ENCODE results near the gene WDR88.
"Not testable (repeated sequence)": the region's sequence is repeated elsewhere in the genome, so short reads cannot be mapped to it uniquely, and the experiment has no call there.

WDR88 gene

GRCh38 chr19:33129901-33130300, 2.0 kb upstream of the WDR88 start:
- DNase-seq (ENCODE audit: low read depth in 1 of 2, low spot score in 1 of 2) = no peak

- no peak for DNase-seq (ENCODE audit: low read depth in 1 of 2, low spot score in 1 of 2)
Measured at GRCh38 chr19:33130433-33130832, 1.5 kb upstream of the WDR88 start.

GRCh38 chr19:33132425-33132824, 511 bp downstream of the WDR88 start:
- DNase-seq (ENCODE audit: low read depth in 1 of 2, low spot score in 1 of 2) = no peak

- DNase-seq (ENCODE audit: low read depth in 1 of 2, low spot score in 1 of 2) = no peak
Measured at GRCh38 chr19:33133438-33134031, 1.6 kb downstream of the WDR88 start.

- DNase-seq (ENCODE audit: low read depth in 1 of 2, low spot score in 1 of 2) = peak; percentile 9 to 39
Measured at GRCh38 chr19:33134571-33135041, 2.7 kb downstream of the WDR88 start.

GRCh38 chr19:33139165-33139564, 7.3 kb downstream of the WDR88 start:
- DNase-seq (ENCODE audit: low read depth in 1 of 2, low spot score in 1 of 2) = no peak

- peak in 1 of 2 donors; percentile 50 for DNase-seq (ENCODE audit: low read depth in 1 of 2, low spot score in 1 of 2)
Measured at GRCh38 chr19:33143897-33144405, 12.0 kb downstream of the WDR88 start.

- DNase-seq (ENCODE audit: low read depth in 1 of 2, low spot score in 1 of 2) = no peak
Measured at GRCh38 chr19:33146209-33146608, 14.3 kb downstream of the WDR88 start.

GRCh38 chr19:33147538-33147937, 15.6 kb downstream of the WDR88 start:
- DNase-seq (ENCODE audit: low read depth in 1 of 2, low spot score in 1 of 2) = no peak

GRCh38 chr19:33150852-33151518, 19.1 kb downstream of the WDR88 start:
- DNase-seq (ENCODE audit: low read depth in 1 of 2, low spot score in 1 of 2) = no peak

- no peak for DNase-seq (ENCODE audit: low read depth in 1 of 2, low spot score in 1 of 2)
Measured at GRCh38 chr19:33152176-33152575, 20.3 kb downstream of the WDR88 start.

GRCh38 chr19:33152625-33153024, 20.7 kb downstream of the WDR88 start:
- not testable (repeated sequence) for DNase-seq (ENCODE audit: low read depth in 1 of 2, low spot score in 1 of 2)

- DNase-seq (ENCODE audit: low read depth in 1 of 2, low spot score in 1 of 2) = not testable (repeated sequence)
Measured at GRCh38 chr19:33154313-33154712, 22.4 kb downstream of the WDR88 start.

- DNase-seq (ENCODE audit: low read depth in 1 of 2, low spot score in 1 of 2) = no peak
Measured at GRCh38 chr19:33156334-33156733, 24.4 kb downstream of the WDR88 start.

- DNase-seq (ENCODE audit: low read depth in 1 of 2, low spot score in 1 of 2) = no peak
Measured at GRCh38 chr19:33157906-33158305, 26.0 kb downstream of the WDR88 start.

- no peak for DNase-seq (ENCODE audit: low read depth in 1 of 2, low spot score in 1 of 2)
Measured at GRCh38 chr19:33158365-33158764, 26.5 kb downstream of the WDR88 start.

GRCh38 chr19:33159149-33159548, 27.2 kb downstream of the WDR88 start:
- no peak for DNase-seq (ENCODE audit: low read depth in 1 of 2, low spot score in 1 of 2)

- no peak for DNase-seq (ENCODE audit: low read depth in 1 of 2, low spot score in 1 of 2)
Measured at GRCh38 chr19:33159893-33160292, 28.0 kb downstream of the WDR88 start.

- DNase-seq (ENCODE audit: low read depth in 1 of 2, low spot score in 1 of 2) = no peak
Measured at GRCh38 chr19:33161201-33161600, 29.3 kb downstream of the WDR88 start.

GRCh38 chr19:33163481-33163880, 31.6 kb downstream of the WDR88 start:
- DNase-seq (ENCODE audit: low read depth in 1 of 2, low spot score in 1 of 2) = no peak

- not testable (repeated sequence) for DNase-seq (ENCODE audit: low read depth in 1 of 2, low spot score in 1 of 2)
Measured at GRCh38 chr19:33166037-33166436, 34.1 kb downstream of the WDR88 start.

GRCh38 chr19:33167438-33167837, 35.5 kb downstream of the WDR88 start:
- no peak for DNase-seq (ENCODE audit: low read depth in 1 of 2, low spot score in 1 of 2)

GRCh38 chr19:33168528-33168927, 36.6 kb downstream of the WDR88 start:
- no peak for DNase-seq (ENCODE audit: low read depth in 1 of 2, low spot score in 1 of 2)

Data from activated CD4-positive, alpha-beta T cell treated with anti-CD3 and anti-CD28 coated beads, Interleukin-2, amount 50 U/mL, for 24 hours (primary cell).